ENCODE measurements around the gene STX5. TPM values are rescaled to one million over a fixed set of nuclear protein-coding genes. Genes with fewer than 3 reads are reported as not detected.

The STX5 gene
- total RNA-seq, 2 experiments from 2014 or later: 30.6 to 41.0 TPM

- CTCF ChIA-PET (ENCODE audit: unreplicated experiment): no interaction called here
- no TSS peak for BruUV-seq (replicated peaks)
- no peaks in the 10 kb centered on the region for H3K79me2 ChIP-seq (ENCODE audit: insufficient read depth, low read depth, low read length)
- H3K4me3 ChIP-seq (ENCODE audit: low read depth, low read length, poor library complexity, severe bottlenecking): no peak overlapping the region
- DNase-seq (ENCODE audit: low spot score): no peak
- H3K4me1 ChIP-seq (ENCODE audit: insufficient read depth, low read length, poor library complexity, severe bottlenecking): peaks cover 16% of the 10 kb centered on the region
- peaks cover 7% of the 10 kb centered on the region; the same call in 1 of the 2 replicates for H3K36me3 ChIP-seq (ENCODE audit: insufficient read depth, low read length)
- no peak overlapping the region for H3K27ac ChIP-seq (ENCODE audit: low read depth, low read length, poor library complexity, severe bottlenecking)
- H3K9me3 ChIP-seq (ENCODE audit: low read length): no peaks in the 10 kb centered on the region
- no peak overlapping the region for H3K4me2 ChIP-seq (ENCODE audit: low read length)
- no peak for TF ChIP-seq CTCF (conservative IDR thresholded peaks at IDR 0.05; ENCODE audit: low read length)
- no peak for TF ChIP-seq EZH2phosphoT487 (IDR thresholded peaks at IDR 0.05; ENCODE audit: borderline replicate concordance, low read depth, low read length)
- no peaks in the 10 kb centered on the region for H4K20me1 ChIP-seq (ENCODE audit: insufficient read depth, low read length)
- H3K9me2 ChIP-seq (ENCODE audit: insufficient read depth, low read length): no peaks in the 10 kb centered on the region
- intact Hi-C loops (cut with micrococcal nuclease; ENCODE audit: unreplicated experiment): no loop called here
- POLR2A ChIA-PET: interaction anchor here (1.2 kb wide), 1 partner anchor 16 kb away, joined by 3 read pairs; no protein-coding TSS in a partner anchor
- no peak overlapping the region for H2AFZ ChIP-seq (ENCODE audit: low read length)
Measured at GRCh38 chr11:62811659-62812058, 20.2 kb downstream of the STX5 start.

- no peak overlapping the region for H2AFZ ChIP-seq (ENCODE audit: low read length)
- ChIA-PET POLR2A (interaction anchor here (1.2 kb wide), 1 partner anchor 17 kb away, joined by 3 read pairs; no protein-coding TSS in a partner anchor), CTCF (ENCODE audit: unreplicated experiment) (no interaction called here)
- intact Hi-C loops (cut with micrococcal nuclease; ENCODE audit: unreplicated experiment): no loop called here
- H3K4me2 ChIP-seq (ENCODE audit: low read length): no peak overlapping the region
- H3K27ac ChIP-seq (ENCODE audit: low read depth, low read length, poor library complexity, severe bottlenecking): no peak overlapping the region
- H3K79me2 ChIP-seq (ENCODE audit: insufficient read depth, low read depth, low read length): 0 out of 2 replicates have a peak, but pooled peaks cover 3% of the 10 kb centered on the region
- no peak overlapping the region for H3K4me3 ChIP-seq (ENCODE audit: low read depth, low read length, poor library complexity, severe bottlenecking)
- peaks cover 24% of the 10 kb centered on the region for H3K4me1 ChIP-seq (ENCODE audit: insufficient read depth, low read length, poor library complexity, severe bottlenecking)
- H3K9me2 ChIP-seq (ENCODE audit: insufficient read depth, low read length): no peaks in the 10 kb centered on the region
- no peaks in the 10 kb centered on the region; the same call in 1 of the 2 replicates for H3K36me3 ChIP-seq (ENCODE audit: insufficient read depth, low read length)
- H3K9me3 ChIP-seq (ENCODE audit: low read length): no peaks in the 10 kb centered on the region
- no TSS peak for BruUV-seq (replicated peaks)
- no peaks in the 10 kb centered on the region for H4K20me1 ChIP-seq (ENCODE audit: insufficient read depth, low read length)
- TF ChIP-seq EZH2phosphoT487 (IDR thresholded peaks at IDR 0.05; ENCODE audit: borderline replicate concordance, low read depth, low read length): no peak
- no peak for TF ChIP-seq CTCF (conservative IDR thresholded peaks at IDR 0.05; ENCODE audit: low read length)
- no peak for DNase-seq (ENCODE audit: low spot score)
Measured at GRCh38 chr11:62810748-62811147, 21.1 kb downstream of the STX5 start.

- Histone ChIP-seq H3K79me2 (ENCODE audit: insufficient read depth, low read depth, low read length) (peaks cover 23% of the 10 kb centered on the region), H3K36me3 (ENCODE audit: insufficient read depth, low read length) (peaks cover 20% of the 10 kb centered on the region), H3K4me1 (ENCODE audit: insufficient read depth, low read length, poor library complexity, severe bottlenecking) (peaks cover 31% of the 10 kb centered on the region), H3K9me2 (ENCODE audit: insufficient read depth, low read length) (no peaks in the 10 kb centered on the region), H3K9me3 (ENCODE audit: low read length) (no peaks in the 10 kb centered on the region), H3K4me2 (ENCODE audit: low read length) (peak overlapping the region; percentile 92), H3K27ac (ENCODE audit: low read depth, low read length, poor library complexity, severe bottlenecking) (peak overlapping the region; percentile 77), H2AFZ (ENCODE audit: low read length) (peak overlapping the region; percentile 70; the same call in 1 of the 2 replicates), H3K4me3 (ENCODE audit: low read depth, low read length, poor library complexity, severe bottlenecking) (peak overlapping the region; percentile 89), H4K20me1 (ENCODE audit: insufficient read depth, low read length) (peaks cover 8% of the 10 kb centered on the region; the same call in 1 of the 2 replicates)
- DNase-seq (ENCODE audit: low spot score): peak; percentile 41
- BruUV-seq (replicated peaks): no TSS peak
- TF ChIP-seq EZH2phosphoT487 (IDR thresholded peaks at IDR 0.05; ENCODE audit: borderline replicate concordance, low read depth, low read length): no peak
- no peak for TF ChIP-seq CTCF (conservative IDR thresholded peaks at IDR 0.05; ENCODE audit: low read length)
- intact Hi-C loops (cut with micrococcal nuclease; ENCODE audit: unreplicated experiment): no loop called here
- POLR2A ChIA-PET: interaction anchor here (0.5 to 1.9 kb wide), 16 partner anchors 10 to 215 kb away, joined by 3 to 11 read pairs (median 4); partner anchors contain the start of genes C11orf98, CSKMT, TAF6L and TUT1
- CTCF ChIA-PET (ENCODE audit: unreplicated experiment): interaction anchor here (0.9 to 1.0 kb wide), 2 partner anchors 10 to 38 kb away, joined by 3 to 4 read pairs; no protein-coding TSS in a partner anchor
Measured at GRCh38 chr11:62806611-62807121, 25.2 kb downstream of the STX5 start.

All from OCI-LY7 (cell line).